Measurements from ENCODE around the gene RGR.

RGR gene

DNA sequence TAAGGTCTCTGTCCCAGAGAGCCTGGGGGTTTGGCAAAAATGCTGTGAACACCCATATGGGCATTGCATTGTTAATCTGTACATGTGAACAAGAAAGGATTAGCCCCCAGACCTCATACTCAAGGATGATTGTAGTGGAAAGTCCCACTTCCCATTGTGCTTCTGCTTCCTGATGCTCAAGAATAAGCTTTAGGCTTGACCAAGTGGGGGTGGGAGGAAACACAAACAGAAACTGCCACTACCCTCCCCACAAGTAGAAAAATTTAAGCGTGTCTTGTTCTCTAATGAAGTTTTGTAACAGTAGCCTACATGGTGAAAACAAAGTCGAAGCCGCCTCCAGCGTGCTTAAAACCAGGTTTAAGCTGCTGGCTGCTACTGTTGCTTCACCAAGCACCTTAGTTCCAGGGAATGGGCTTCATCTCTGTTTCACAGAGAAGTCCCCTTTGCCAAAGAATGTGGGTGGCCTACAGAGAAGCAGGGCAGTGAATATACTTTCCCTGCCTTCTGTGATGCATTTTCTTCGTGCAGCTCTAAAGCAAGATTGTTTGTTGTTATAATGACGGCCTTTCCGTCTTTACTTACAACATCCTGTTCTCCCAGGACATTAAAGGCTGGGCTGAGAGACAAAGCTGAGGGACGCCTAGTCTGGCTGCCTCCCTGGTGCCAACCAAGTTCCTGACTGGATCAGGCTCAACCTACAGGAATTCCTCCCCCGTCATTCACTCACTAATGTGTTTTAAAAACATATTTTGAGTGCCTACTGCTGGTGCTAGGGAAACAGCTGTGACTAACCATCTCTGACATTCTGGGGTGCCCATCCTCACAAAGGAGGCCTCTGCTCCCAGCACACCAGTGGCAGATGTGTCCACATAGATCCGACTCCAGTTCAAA is 51.5 kb downstream of the RGR start:
- peak; percentile 23 for DNase-seq (ENCODE audit: low spot score)

- DNase-seq (ENCODE audit: low spot score) = no peak
Measured at GRCh38 chr10:84298057-84298456, 53.2 kb downstream of the RGR start.

- DNase-seq (ENCODE audit: low spot score) = no peak
Measured at GRCh38 chr10:84302223-84302622, 57.4 kb downstream of the RGR start.

DNA sequence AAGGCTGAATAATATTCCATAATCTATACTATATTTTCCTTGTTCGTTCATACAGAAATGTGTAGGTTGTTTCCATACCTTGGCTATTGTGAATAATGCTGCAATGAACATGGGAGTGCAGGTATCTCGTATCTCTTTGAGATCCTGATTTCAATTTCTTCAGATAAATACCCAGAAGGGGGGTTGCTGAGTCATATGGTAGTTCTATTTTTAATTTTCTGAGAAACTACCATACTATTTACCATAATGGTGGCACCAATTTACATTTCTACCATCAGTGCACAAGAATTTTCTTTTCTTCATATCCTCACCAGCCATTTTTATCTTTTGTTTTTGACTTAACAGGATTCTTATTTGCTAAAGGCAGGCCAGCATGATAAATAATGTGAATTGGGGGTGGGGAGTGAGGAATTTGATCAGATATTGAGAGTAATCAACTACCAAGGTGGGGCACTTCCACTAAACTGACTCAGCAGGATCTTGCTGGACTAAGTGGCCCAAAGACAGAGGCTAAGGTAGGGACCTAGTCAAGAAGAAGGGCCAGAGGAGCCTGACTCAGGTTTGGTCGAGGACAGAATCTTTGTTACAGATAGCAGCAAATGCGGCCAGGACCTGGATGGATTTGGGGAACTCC is 62.0 kb downstream of the RGR start:
- no peak for DNase-seq (ENCODE audit: low spot score)

GRCh38 chr10:84308021-84308420 is 63.2 kb downstream of the RGR start:
- no peak for DNase-seq (ENCODE audit: low spot score)

DNA sequence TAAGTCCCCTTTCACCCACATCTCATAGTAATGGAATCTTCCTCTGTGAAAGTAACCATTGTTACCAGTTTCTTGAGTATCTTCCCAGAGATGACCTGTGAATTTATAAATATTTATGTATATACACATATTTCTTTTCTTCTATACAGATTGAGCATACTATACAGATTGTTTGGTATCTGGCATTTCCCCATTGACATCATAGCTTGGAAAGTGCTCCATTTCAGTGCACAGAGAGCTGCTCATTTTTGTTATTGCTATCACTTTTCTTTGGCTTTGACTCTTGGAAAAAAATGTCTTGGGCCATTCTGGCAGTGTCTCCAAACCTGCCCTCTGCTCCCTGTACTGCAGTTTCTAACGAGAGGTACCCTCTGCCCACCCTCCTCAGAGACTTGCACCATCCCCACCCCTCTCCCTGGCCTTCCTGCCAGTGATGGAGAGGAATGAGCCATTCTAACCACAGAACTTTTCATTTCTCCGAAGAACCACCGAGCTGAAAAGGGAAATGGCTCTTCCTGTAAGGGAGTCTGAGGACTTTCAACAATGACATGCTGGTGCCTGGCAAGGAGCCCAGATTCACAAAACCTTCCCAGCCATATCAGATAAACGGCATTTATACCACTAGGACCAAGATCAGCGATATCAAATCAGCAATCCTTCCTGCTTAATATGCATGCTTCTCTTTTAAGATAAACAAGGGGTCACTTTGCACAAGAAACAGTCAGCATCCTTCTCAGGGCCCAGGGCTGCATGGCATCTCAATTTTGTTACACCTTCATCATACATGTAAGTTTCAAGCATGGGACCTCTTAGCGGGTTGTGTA is 63.8 kb downstream of the RGR start:
- DNase-seq (ENCODE audit: low spot score) = no peak
